GM12878 (cell line): Measurements from ENCODE around the gene TBCE. TPM values are rescaled to one million over a fixed set of nuclear protein-coding genes. Genes with fewer than 3 reads are reported as not detected.

Experiments used
- ATAC-seq: fragments of 200-7000 bp; cut with Tn5 transposase; 3 replicates; pipeline ENCODE4 v1.9.1; 2020; ENCODE audit warnings: mild to moderate bottlenecking, moderate library complexity
- BruUV-seq: library from RNA; stranded (reverse); fragments of 400-500 nt; replicated peaks from 2 replicates; lab custom pipeline; 2021; lab: Mats Ljungman, UMichigan
- CTCF ChIA-PET: fragments of 300-600 bp; sonication (Branson Sonifier 250); formaldehyde crosslinking; extraction: SDS; loops from one replicate; lab custom pipeline; 2021; ENCODE audit warnings: inconsistent platforms; lab: Yijun Ruan, JAX
- POLR2A ChIA-PET: fragments of 350-600 bp; formaldehyde crosslinking; extraction: SDS; loops from one replicate; lab custom pipeline; 2021; ENCODE audit warnings: inconsistent platforms; lab: Charles Lee
- RAD21 ChIA-PET: fragments of 300-600 bp; sonication (Branson Sonifier 250); formaldehyde crosslinking; loops from one replicate; lab custom pipeline; 2023; ENCODE audit warnings: antibody characterized with exemption; ENCODE audit not compliant: unreplicated experiment; lab: Charles Lee
- SMC1A ChIA-PET: fragments of 300-600 bp; sonication (Branson Sonifier 250); formaldehyde crosslinking; loops from one replicate; lab custom pipeline; 2023; ENCODE audit not compliant: unreplicated experiment, uncharacterized antibody; lab: Charles Lee
- DNase-seq: peaks from one replicate; pipeline ENCODE4 v3.0.0-alpha.2; 2011; ENCODE audit warnings: low read depth, low spot score
- FAIRE-seq: peaks from 3 replicates; lab custom pipeline; 2011; peaks lifted over from hg19 to GRCh38; lab: Jason Lieb, UNC
- H2AFZ ChIP-seq: 2 replicates; pipeline ENCODE4 v1.6.0; 2011; ENCODE audit warnings: low read depth, low read length, control low read depth; ENCODE audit not compliant: control insufficient read depth
- H3K27ac ChIP-seq: 2 replicates; pipeline ENCODE4 v1.5.1; 2011; ENCODE audit warnings: control low read depth; ENCODE audit not compliant: control insufficient read depth, insufficient read depth
- H3K27me3 ChIP-seq, 2 experiments: replicated peaks in 1 of 2; 2 replicates each; pipeline versions ENCODE4 v1.6.0 to v1.6.1; 2011; ENCODE audit warnings: low read length in 1 of 2; ENCODE audit not compliant: control insufficient read depth in 2 of 2, insufficient read depth in 2 of 2
- H3K36me3 ChIP-seq, 2 experiments: 2 replicates each; pipeline ENCODE4 v1.5.1; 2011; ENCODE audit warnings: low read length in 1 of 2; ENCODE audit not compliant: control insufficient read depth in 2 of 2, insufficient read depth in 2 of 2
- H3K4me1 ChIP-seq: 2 replicates; pipeline ENCODE4 v1.6.1; 2011; ENCODE audit warnings: mild to moderate bottlenecking, low read length, moderate library complexity, mixed read lengths; ENCODE audit not compliant: control insufficient read depth, insufficient read depth
- H3K4me2 ChIP-seq: 2 replicates; pipeline ENCODE4 v1.6.0; 2011; ENCODE audit warnings: control low read depth; ENCODE audit not compliant: control insufficient read depth, insufficient read depth
- H3K4me3 ChIP-seq: fragments of 200-600 bp; sonication (generic); 2 replicates; pipeline ENCODE4 v1.5.1; 2016
- H3K79me2 ChIP-seq: 2 replicates; pipeline ENCODE4 v1.6.0; 2011; ENCODE audit warnings: low read length; ENCODE audit not compliant: control insufficient read depth, insufficient read depth
- H3K9ac ChIP-seq: 2 replicates; pipeline ENCODE4 v1.8.0; 2011; ENCODE audit warnings: low read length, control low read depth, mixed read lengths; ENCODE audit not compliant: control insufficient read depth, insufficient read depth
- H3K9me3 ChIP-seq: replicated peaks from 3 replicates; pipeline ENCODE4 v1.5.1; 2011; ENCODE audit warnings: mild to moderate bottlenecking, low read length; ENCODE audit not compliant: control insufficient read depth, insufficient read depth
- H4K20me1 ChIP-seq: 2 replicates; pipeline ENCODE4 v1.6.0; 2011; ENCODE audit not compliant: control insufficient read depth, insufficient read depth
- ATF2 ChIP-seq: IDR thresholded peaks from 2 replicates; pipeline ENCODE4 v1.6.1; 2012; ENCODE audit warnings: low read length, inconsistent platforms
- BCL3 ChIP-seq: IDR thresholded peaks from 2 replicates; pipeline ENCODE4 v1.6.1; 2011; ENCODE audit warnings: borderline replicate concordance, low read depth, mild to moderate bottlenecking, moderate library complexity, low read length; ENCODE audit not compliant: insufficient read depth, poor library complexity, severe bottlenecking
- CREM ChIP-seq: IDR thresholded peaks from 2 replicates; pipeline ENCODE4 v1.6.1; 2014; ENCODE audit warnings: antibody characterized with exemption, low read depth
- EED ChIP-seq: sonication (generic); IDR thresholded peaks from 2 replicates; pipeline ENCODE4 v1.6.1; 2016; ENCODE audit warnings: antibody characterized with exemption, low read depth
- NR2C2 ChIP-seq: IDR thresholded peaks from 2 replicates; pipeline ENCODE4 v1.6.1; 2011; ENCODE audit warnings: borderline replicate concordance, low read depth; ENCODE audit not compliant: control insufficient read depth, insufficient read length
- NRF1 ChIP-seq: conservative IDR thresholded peaks from 2 replicates; pipeline ENCODE4 v1.6.1; 2011; ENCODE audit warnings: mild to moderate bottlenecking, low read depth, low read length, improper control_type of control experiment
- PKNOX1 ChIP-seq: fragments of 450-650 bp; IDR thresholded peaks from 2 replicates; pipeline ENCODE4 v1.6.1; 2016; ENCODE audit warnings: mild to moderate bottlenecking
- RBBP5 ChIP-seq: fragments of 200-600 bp; sonication (generic); conservative IDR thresholded peaks from 2 replicates; pipeline ENCODE4 v1.6.1; 2016
- RCOR1 ChIP-seq: conservative IDR thresholded peaks from 2 replicates; pipeline ENCODE4 v1.6.1; 2012; ENCODE audit warnings: low read depth, low read length, improper control_type of control experiment
- TAF1 ChIP-seq: IDR thresholded peaks from 2 replicates; pipeline ENCODE4 v1.6.1; 2011; ENCODE audit warnings: mild to moderate bottlenecking, low read depth, low read length, borderline replicate concordance
- YBX1 ChIP-seq: fragments of 450-650 bp; IDR thresholded peaks from 2 replicates; pipeline ENCODE4 v1.6.1; 2016; ENCODE audit warnings: antibody characterized with exemption
- ZBTB4 ChIP-seq: fragments of 450-650 bp; formaldehyde crosslinking; IDR thresholded peaks from 2 replicates; pipeline ENCODE4 v1.4.0; 2022; ENCODE audit warnings: mild to moderate bottlenecking, moderate library complexity
- WGBS: methylation state at CpG from one replicate; pipeline ENCODE4 v1.1.6; 2016; ENCODE audit warnings: low lambda C conversion rate; ENCODE audit not compliant: insufficient replicate concordance, insufficient coverage; ENCODE audit errors: missing lambda C conversion rate; 5-methylcytosine and 5-hydroxymethylcytosine counted together
- in situ Hi-C: fragments of 300-500 bp; cut with MboI; formaldehyde crosslinking; loops from 9 replicates; pipeline ENCODE4 v1.14.3; 2018; ENCODE audit warnings: mixed read lengths
- intact Hi-C: fragments of 100-400 bp; cut with micrococcal nuclease; formaldehyde crosslinking; loops from one replicate; pipeline ENCODE4 v1.14.2; 2022; ENCODE audit not compliant: unreplicated experiment
- polyA plus RNA-seq, 11 experiments: library from polyadenylated mRNA; depleted of rRNA in 4 of 11; unstranded in 6 of 11; stranded (reverse) in 5 of 11; fragments of >200 nt; fragmentation: Nextera tagmentation in 4 of 11; fragmentation: Illumina TruSeq in 1 of 11; extraction: Ambion mirVana in 4 of 11; extraction: Trizol in 1 of 11; gene quantifications; 1 replicate in 1 of 11; 2 replicates in 10 of 11; pipeline versions ENCODE4 v1.2.1 to v1.2.3, GENCODE V29; 2011 to 2016; ENCODE audit warnings: inconsistent platforms in 2 of 11, missing spikeins in 2 of 11, low read depth in 1 of 11
- total RNA-seq, 4 experiments: library from RNA; depleted of rRNA in 3 of 4; stranded (reverse); fragments of >200 nt in 3 of 4; fragmentation: Illumina TruSeq in 1 of 4; extraction: Trizol in 1 of 4; gene quantifications; 2 replicates each; pipeline versions ENCODE4 v1.2.1 to v1.2.3, GENCODE V29; 2013 to 2021
- TF ChIP-seq, protein P1 (sequence below): fragments of 450-650 bp; formaldehyde crosslinking; IDR thresholded peaks from 2 replicates; pipeline ENCODE4 v1.5.0; 2022; ENCODE audit warnings: mild to moderate bottlenecking, missing genetic modification characterization

Gene TBCE
- total and polyA plus RNA-seq, 10 of the 15 experiments (the other 5 are each of a cell fraction or from before 2014, with no cell fraction given) = 22.7 to 48.7 (median 29.2) TPM

- ChIA-PET CTCF (interaction anchor here (1.3 to 3.0 kb wide), 2 partner anchors 11 to 230 kb away, joined by 3 to 17 read pairs; no protein-coding TSS in a partner anchor), POLR2A (interaction anchor here (0.6 kb wide), 1 partner anchor 200 kb away, joined by 5 read pairs; no protein-coding TSS in a partner anchor), RAD21 (interaction anchor here (1.4 kb wide), 1 partner anchor 11 kb away, joined by 4 read pairs; no protein-coding TSS in a partner anchor)
- TF ChIP-seq TAF1 (no peak), YBX1 (no peak), RCOR1 (no peak), BCL3 (no peak), ATF2 (no peak), EED (no peak), CREM (no peak), ZBTB4 (CRISPR knock-in tag) (no peak), NR2C2 (no peak), NRF1 (no peak), PKNOX1 (no peak), RBBP5 (no peak)
- TF ChIP-seq, protein P1, sequence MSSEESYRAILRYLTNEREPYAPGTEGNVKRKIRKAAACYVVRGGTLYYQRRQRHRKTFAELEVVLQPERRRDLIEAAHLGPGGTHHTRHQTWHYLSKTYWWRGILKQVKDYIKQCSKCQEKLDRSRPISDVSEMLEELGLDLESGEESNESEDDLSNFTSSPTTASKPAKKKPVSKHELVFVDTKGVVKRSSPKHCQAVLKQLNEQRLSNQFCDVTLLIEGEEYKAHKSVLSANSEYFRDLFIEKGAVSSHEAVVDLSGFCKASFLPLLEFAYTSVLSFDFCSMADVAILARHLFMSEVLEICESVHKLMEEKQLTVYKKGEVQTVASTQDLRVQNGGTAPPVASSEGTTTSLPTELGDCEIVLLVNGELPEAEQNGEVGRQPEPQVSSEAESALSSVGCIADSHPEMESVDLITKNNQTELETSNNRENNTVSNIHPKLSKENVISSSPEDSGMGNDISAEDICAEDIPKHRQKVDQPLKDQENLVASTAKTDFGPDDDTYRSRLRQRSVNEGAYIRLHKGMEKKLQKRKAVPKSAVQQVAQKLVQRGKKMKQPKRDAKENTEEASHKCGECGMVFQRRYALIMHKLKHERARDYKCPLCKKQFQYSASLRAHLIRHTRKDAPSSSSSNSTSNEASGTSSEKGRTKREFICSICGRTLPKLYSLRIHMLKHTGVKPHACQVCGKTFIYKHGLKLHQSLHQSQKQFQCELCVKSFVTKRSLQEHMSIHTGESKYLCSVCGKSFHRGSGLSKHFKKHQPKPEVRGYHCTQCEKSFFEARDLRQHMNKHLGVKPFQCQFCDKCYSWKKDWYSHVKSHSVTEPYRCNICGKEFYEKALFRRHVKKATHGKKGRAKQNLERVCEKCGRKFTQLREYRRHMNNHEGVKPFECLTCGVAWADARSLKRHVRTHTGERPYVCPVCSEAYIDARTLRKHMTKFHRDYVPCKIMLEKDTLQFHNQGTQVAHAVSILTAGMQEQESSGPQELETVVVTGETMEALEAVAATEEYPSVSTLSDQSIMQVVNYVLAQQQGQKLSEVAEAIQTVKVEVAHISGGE (CRISPR knock-in tag) = no peak
Observed at GRCh38 chr1:235427447-235427846, 60.2 kb downstream of the TBCE start.

More at GRCh38 chr1:235427447-235427846, 60.2 kb downstream of the TBCE start:
- H3K79me2 ChIP-seq = no peaks in the 10 kb centered on the region
- H3K36me3 ChIP-seq = no peaks in the 10 kb centered on the region; a peak in 1 of 4 replicates
- FAIRE-seq (no peak), DNase-seq (no peak), ATAC-seq (no peak)
- H3K9me3 ChIP-seq = no peaks in the 10 kb centered on the region
- H4K20me1 ChIP-seq = no peaks in the 10 kb centered on the region
- no peaks in the 10 kb centered on the region for H3K27me3 ChIP-seq
- in situ Hi-C loops = no loop called here
- no peak overlapping the region for H3K9ac ChIP-seq
- intact Hi-C loops = no loop called here
- H3K27ac ChIP-seq = no peak overlapping the region
- H3K4me2 ChIP-seq = no peak overlapping the region
- peaks cover 10% of the 10 kb centered on the region for H3K4me1 ChIP-seq
- H2AFZ ChIP-seq = no peak overlapping the region
- SMC1A ChIA-PET = interaction anchor here (0.6 kb wide), 1 partner anchor 21 kb away, joined by 4 read pairs; no protein-coding TSS in a partner anchor
- H3K4me3 ChIP-seq = no peak overlapping the region
- WGBS = 72% methylated on average over 4 of the region's 4 CpGs
- no TSS peak for BruUV-seq
